ENCODE results near the gene PIKFYVE.
"Not testable (repeated sequence)": the region's sequence is repeated elsewhere in the genome, so short reads cannot be mapped to it uniquely, and the experiment has no call there.

PIKFYVE gene

GRCh38 chr2:208254118-208254870 lies 11.8 kb upstream of the PIKFYVE start:
- peak; percentile 74 for DNase-seq (ENCODE audit: low read depth)

GRCh38 chr2:208254871-208255556 lies 11.0 kb upstream of the PIKFYVE start, which contains the start of gene IDH1:
Gene IDH1, minus strand, starts transcription at chr2:208255071. Its CDS starts 3,520 bp downstream, at chr2:208251551.
- DNase-seq (ENCODE audit: low read depth) = peak; percentile 90

- no peak for DNase-seq (ENCODE audit: low read depth)
Measured at GRCh38 chr2:208255557-208256106, 10.4 kb upstream of the PIKFYVE start.

GRCh38 chr2:208256192-208256782 lies 9.8 kb upstream of the PIKFYVE start:
- no peak for DNase-seq (ENCODE audit: low read depth)

- not testable (repeated sequence) for DNase-seq (ENCODE audit: low read depth)
Measured at GRCh38 chr2:208256849-208257813, 8.9 kb upstream of the PIKFYVE start.

DNA sequence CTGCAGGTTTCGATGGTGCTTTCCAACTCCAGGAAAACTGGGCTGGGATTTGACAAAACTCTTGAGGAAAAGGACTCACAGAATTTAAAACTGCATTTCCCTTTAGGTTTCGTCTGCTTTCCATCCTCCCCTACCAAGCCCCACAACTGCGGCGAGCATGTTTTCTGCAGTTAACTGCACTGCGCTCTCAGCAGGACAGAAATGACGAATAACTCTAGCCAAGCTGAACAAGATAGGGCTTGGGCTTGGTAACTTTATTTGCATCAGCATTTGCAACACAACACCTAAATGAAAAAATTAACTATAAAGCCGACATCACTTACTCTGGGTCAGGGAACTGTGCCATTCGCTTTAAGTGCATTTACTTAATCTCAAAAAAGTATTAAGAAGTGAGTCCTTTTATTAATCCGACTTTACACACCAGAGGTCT lies 669 bp upstream of the PIKFYVE start:
- DNase-seq (ENCODE audit: low read depth) = no peak

- peak; percentile 31 for DNase-seq (ENCODE audit: low read depth)
Measured at GRCh38 chr2:208266553-208266893, 468 bp downstream of the PIKFYVE start.

DNA sequence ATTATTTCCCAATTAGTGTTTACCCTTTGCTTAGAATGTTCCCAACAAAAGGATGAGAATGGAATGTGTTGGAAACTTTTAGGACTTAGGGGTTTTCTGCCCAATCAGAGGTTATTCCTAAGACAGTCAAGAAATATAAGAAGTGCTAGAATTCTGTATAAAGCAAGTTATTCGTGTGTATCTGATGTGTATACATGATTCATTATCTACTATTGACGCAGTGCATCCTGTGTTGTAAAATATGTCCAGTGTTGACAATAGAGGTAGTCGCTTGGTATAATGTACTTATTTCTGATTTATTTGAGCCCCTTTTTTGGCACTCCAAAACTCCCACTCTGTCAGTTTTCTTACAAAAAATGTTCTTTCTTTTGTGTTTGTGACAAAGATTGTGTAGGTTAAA lies 881 bp downstream of the PIKFYVE start:
- DNase-seq (ENCODE audit: low read depth) = no peak

DNA sequence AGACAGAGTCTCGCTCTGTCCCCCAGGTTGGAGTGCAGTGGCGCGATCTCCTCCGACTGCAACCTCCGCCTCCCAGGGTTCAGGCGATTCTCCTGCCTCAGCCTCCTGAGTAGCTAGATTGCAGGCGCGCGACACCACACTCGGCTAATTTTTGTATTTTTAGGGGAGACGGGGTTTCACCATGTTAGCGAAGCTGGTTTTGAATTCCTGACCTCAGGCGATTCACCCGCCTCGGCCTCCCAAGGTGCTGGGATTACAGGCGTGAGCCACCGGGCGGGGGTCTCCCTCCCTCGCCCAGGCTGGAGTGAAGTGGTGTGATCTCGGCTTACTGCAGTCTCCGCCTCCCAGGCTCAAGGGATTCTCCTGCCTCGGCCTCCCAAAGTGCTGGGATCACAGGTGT lies 1.5 kb downstream of the PIKFYVE start:
- DNase-seq (ENCODE audit: low read depth) = not testable (repeated sequence)

- DNase-seq (ENCODE audit: low read depth) = no peak
Measured at GRCh38 chr2:208268156-208268952, 2.3 kb downstream of the PIKFYVE start.

DNA sequence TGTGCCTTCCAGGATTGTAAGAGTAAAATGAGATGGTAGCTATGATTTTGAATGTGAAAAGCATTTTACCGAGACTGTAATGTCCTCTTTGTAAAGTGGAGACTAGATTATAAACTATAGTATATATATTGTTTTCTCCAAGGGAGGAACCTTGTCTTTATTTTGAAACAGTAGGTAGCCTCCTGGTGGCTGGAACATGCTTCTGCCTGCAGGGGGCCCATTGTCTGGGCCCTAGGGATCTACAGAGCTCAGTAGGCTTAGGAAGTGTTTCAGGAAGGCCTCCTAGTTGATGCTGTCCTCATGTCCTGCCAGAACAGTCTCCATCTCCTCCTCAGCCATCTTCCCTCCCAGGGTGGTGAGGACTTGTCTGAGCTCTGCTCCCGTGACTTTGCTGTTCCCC lies 3.0 kb downstream of the PIKFYVE start:
- DNase-seq (ENCODE audit: low read depth) = no peak

DNA sequence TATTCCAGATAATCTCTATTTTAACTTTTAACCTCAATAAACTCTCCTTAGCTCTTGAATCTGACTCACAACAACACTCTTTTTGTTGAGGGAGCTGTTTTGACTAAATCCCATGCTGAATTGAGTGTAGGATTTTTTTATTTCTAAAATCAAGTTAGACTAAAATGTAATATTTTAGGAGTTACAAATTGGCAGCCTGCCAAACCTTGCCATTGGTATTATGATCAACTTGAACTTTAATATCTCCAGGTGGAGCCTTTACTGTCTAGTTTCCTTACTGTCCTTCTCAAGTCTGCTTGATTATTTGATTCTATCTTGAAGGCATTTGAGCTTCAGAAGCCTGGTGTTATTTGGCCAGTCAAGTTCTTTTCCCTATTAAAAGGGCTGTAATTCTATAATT lies 8.7 kb downstream of the PIKFYVE start:
- DNase-seq (ENCODE audit: low read depth) = no peak

- no peak for DNase-seq (ENCODE audit: low read depth)
Measured at GRCh38 chr2:208278549-208278948, 12.5 kb downstream of the PIKFYVE start.

DNA sequence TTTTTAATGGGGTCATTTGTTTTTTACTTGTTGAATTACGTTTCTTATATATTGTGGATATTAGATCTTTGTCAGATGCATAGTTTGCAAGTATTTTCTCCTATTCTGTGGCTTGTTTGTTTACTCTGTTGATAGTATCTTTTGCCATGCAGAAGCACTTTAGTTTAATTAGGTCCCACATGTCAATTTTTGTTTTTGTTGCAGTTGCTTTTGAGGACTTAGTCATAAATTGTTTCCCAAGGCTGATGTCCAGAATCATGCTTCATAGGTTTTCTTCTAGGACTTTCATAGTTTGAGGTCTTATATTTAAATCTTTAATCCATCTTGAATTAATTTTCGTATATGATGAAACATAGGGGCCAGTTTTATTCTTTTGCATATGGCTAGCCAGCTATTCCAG lies 13.2 kb downstream of the PIKFYVE start:
- peak; percentile 38 for DNase-seq (ENCODE audit: low read depth)

GRCh38 chr2:208280234-208280633 lies 14.2 kb downstream of the PIKFYVE start:
- DNase-seq (ENCODE audit: low read depth) = no peak

- peak; percentile 22 for DNase-seq (ENCODE audit: low read depth)
Measured at GRCh38 chr2:208280933-208281332, 14.9 kb downstream of the PIKFYVE start.

- no peak for DNase-seq (ENCODE audit: low read depth)
Measured at GRCh38 chr2:208285853-208286252, 19.8 kb downstream of the PIKFYVE start.

DNA sequence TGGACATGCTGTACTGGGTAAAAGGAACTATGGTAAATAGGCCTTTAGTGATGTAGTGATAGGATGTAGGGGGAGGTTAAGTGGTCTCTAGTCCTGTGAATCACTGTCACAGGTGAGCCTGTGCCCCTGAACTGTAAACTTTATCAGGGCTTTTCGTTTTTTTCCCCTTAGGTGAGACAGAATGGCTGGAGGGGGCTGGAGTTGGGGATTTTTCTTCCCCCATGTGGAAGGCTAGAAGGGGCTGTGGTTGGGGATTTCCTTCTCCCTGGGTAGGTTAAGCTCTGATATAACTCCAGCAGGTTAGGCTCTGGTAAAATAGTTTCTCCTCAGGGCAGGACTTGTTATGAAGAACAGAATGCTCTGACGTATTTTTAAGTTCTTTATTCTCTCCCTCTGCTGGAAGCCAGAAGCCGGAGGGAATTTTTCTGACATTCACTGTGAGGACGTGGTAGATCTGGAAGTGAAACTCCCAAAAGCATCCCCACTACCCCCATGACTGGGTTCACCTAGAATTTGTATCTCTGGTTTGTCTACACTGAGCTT lies 28.5 kb downstream of the PIKFYVE start:
- DNase-seq (ENCODE audit: low read depth) = no peak

GRCh38 chr2:208295834-208296233 lies 29.8 kb downstream of the PIKFYVE start:
- DNase-seq (ENCODE audit: low read depth) = no peak

- DNase-seq (ENCODE audit: low read depth) = no peak
Measured at GRCh38 chr2:208296610-208297009, 30.6 kb downstream of the PIKFYVE start.

DNA sequence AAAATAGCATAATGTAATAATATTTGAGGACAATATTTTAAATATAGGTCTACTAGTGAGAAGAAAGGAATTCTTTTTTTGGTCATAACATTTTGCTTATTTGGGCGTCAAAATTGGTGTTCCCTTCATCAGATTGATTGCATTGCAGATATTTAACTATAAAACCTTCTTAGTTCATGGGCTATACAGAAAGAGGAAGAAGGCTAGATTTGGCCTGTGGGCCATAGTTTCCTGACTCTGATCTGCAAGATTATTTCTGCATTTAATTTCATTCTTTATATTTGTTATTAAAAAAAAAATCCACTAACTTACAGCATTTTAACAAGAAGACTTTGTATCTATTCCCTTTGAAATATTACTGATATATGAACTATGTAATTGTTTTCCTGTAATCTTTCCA lies 31.9 kb downstream of the PIKFYVE start:
- DNase-seq (ENCODE audit: low read depth) = no peak

All from fibroblast of gingiva (primary cell).